K562 (cell line): ENCODE results near the gene GDNF. TPM values are rescaled to one million over a fixed set of nuclear protein-coding genes. Genes with fewer than 3 reads are reported as not detected.

Experiments
- CREB1 ChIP-seq, 2 experiments: sonication (generic) in 1 of 2; formaldehyde crosslinking in 1 of 2; IDR thresholded peaks; 2 replicates each; pipeline versions ENCODE4 v1.6.1 to v1.8.0; 2012 to 2022; ENCODE audit warnings: inconsistent platforms in 1 of 2, mild to moderate bottlenecking in 1 of 2, missing genetic modification reagents in 1 of 2, moderate library complexity in 1 of 2
- ELF2 ChIP-seq: fragments of 250-450 bp; sonication (Bioruptor Pico); IDR thresholded peaks from 2 replicates; pipeline ENCODE4 v1.5.0; 2021; ENCODE audit warnings: mild to moderate bottlenecking
- FOXO4 ChIP-seq: fragments of 450-650 bp; formaldehyde crosslinking; IDR thresholded peaks from 2 replicates; pipeline ENCODE4 v1.4.0; 2020; ENCODE audit warnings: mild to moderate bottlenecking, moderate library complexity
- NR0B1 ChIP-seq: fragments of 450-650 bp; IDR thresholded peaks from one replicate; pipeline ENCODE4 v1.6.1; 2018; ENCODE audit warnings: mild to moderate bottlenecking, moderate library complexity; ENCODE audit not compliant: partially characterized antibody
- PRPF4 ChIP-seq: fragments of 200-400 bp; formaldehyde crosslinking; IDR thresholded peaks from one replicate; pipeline ENCODE4 v1.6.1; 2017; ENCODE audit warnings: low read length, low read depth, mild to moderate bottlenecking; ENCODE audit not compliant: insufficient read depth, poor library complexity, severe bottlenecking
- SAFB2 ChIP-seq: fragments of 200-400 bp; formaldehyde crosslinking; IDR thresholded peaks from 2 replicates; pipeline ENCODE4 v1.6.1; 2018; ENCODE audit warnings: borderline replicate concordance, low read length, low read depth, moderate library complexity; ENCODE audit not compliant: severe bottlenecking
- SREBF1 ChIP-seq: fragments of 150-350 bp; IDR thresholded peaks from 2 replicates; pipeline ENCODE4 v1.6.1; 2014; ENCODE audit warnings: antibody characterized with exemption, low read depth, low read length, borderline replicate concordance
- TCF7L2 ChIP-seq: fragments of 150-350 bp; IDR thresholded peaks from 2 replicates; pipeline ENCODE4 v1.6.1; 2016; ENCODE audit warnings: low read depth, mild to moderate bottlenecking, low read length, moderate library complexity
- ZBTB8A ChIP-seq: fragments of 450-650 bp; IDR thresholded peaks from 2 replicates; pipeline ENCODE4 v1.6.1; 2018; ENCODE audit warnings: mild to moderate bottlenecking, moderate library complexity; ENCODE audit not compliant: partially characterized antibody
- polyA plus RNA-seq, 8 experiments: library from polyadenylated mRNA; depleted of rRNA in 4 of 8; stranded (reverse) in 5 of 8; unstranded in 3 of 8; fragments of >200 nt; fragmentation: Nextera tagmentation in 2 of 8; fragmentation: Illumina TruSeq in 1 of 8; extraction: Ambion mirVana in 2 of 8; extraction: Trizol in 1 of 8; gene quantifications; 2 replicates each; pipeline versions ENCODE4 v1.2.1 to v1.2.3, GENCODE V29; 2011 to 2014; ENCODE audit warnings: inconsistent platforms in 1 of 8, missing spikeins in 1 of 8
- total RNA-seq, 7 experiments: library from RNA; depleted of rRNA in 6 of 7; stranded (reverse); fragments of >200 nt in 6 of 7; fragmentation: Illumina TruSeq in 2 of 7; extraction: Trizol in 2 of 7; gene quantifications; 2 replicates each; pipeline versions ENCODE4 v1.2.1 to v1.2.3, GENCODE V29; 2011 to 2021; ENCODE audit warnings: low replicate concordance in 1 of 7

Gene GDNF
- total and polyA plus RNA-seq, 9 of the 15 experiments (the other 6 are each of a cell fraction or from before 2014, with no cell fraction given), result not detected

DNA sequence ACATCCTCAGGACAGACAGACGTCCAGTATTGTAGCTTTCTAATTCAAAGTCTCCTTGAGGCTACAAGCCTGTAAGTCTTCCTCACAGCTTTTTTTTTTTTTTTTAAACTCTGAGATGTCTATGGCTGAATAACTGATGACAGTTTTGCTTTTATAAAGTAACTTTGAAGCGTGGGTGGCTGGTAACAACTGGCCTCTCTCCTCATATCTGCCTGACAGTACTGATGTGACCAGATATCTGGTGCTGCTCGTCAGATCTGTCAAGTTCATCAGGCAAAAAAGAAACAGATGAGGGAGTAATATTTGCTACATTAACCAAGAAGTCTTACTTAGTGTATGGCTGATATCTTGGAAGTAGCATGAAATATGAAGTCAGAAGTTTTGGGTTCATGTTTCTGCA, 72.6 kb downstream of the GDNF start (continued):
- TF ChIP-seq PRPF4 (no peak), NR0B1 (no peak), CREB1 (IDR thresholded peaks at IDR 0.05) (no peak), CREB1 (CRISPR knock-in tag; IDR thresholded peaks at IDR 0.05) (no peak), ZBTB8A (no peak), SREBF1 (no peak), ELF2 (CRISPR knock-in tag) (no peak), TCF7L2 (no peak), FOXO4 (CRISPR knock-in tag) (no peak), SAFB2 (no peak)
